Osteoblast (primary cell): Measurements from ENCODE around the gene MEGF9. TPM values are rescaled to one million over a fixed set of nuclear protein-coding genes. Genes with fewer than 3 reads are reported as not detected.

Source experiments
- DNase-seq: peaks from one replicate; pipeline ENCODE4 v3.0.0; 2011; ENCODE audit warnings: low spot score, mixed read lengths; ENCODE audit not compliant: insufficient read length; ENCODE audit errors: missing footprints
- H2AFZ ChIP-seq: 2 replicates; pipeline ENCODE4 v1.6.0; 2011; ENCODE audit warnings: mild to moderate bottlenecking, low read length
- H3K27ac ChIP-seq: 2 replicates; pipeline ENCODE4 v1.5.1; 2011; ENCODE audit warnings: mild to moderate bottlenecking, low read depth, low read length, moderate library complexity
- H3K27me3 ChIP-seq: 2 replicates; pipeline ENCODE4 v1.6.0; 2012; ENCODE audit warnings: mild to moderate bottlenecking, control low read depth, inconsistent platforms, low read length, moderate library complexity; ENCODE audit not compliant: insufficient read depth
- H3K36me3 ChIP-seq: 2 replicates; pipeline ENCODE4 v1.5.1; 2011; ENCODE audit warnings: mild to moderate bottlenecking, low read length, control low read depth, moderate library complexity; ENCODE audit not compliant: insufficient read depth
- H3K4me1 ChIP-seq: 2 replicates; pipeline ENCODE4 v1.5.1; 2011; ENCODE audit warnings: mild to moderate bottlenecking, low read length, control low read depth, moderate library complexity; ENCODE audit not compliant: insufficient read depth
- H3K4me2 ChIP-seq: 2 replicates; pipeline ENCODE4 v1.6.0; 2011; ENCODE audit warnings: mild to moderate bottlenecking, low read length; ENCODE audit not compliant: insufficient read depth
- H3K4me3 ChIP-seq: fragments of 200-600 bp; sonication (generic); 3 replicates; pipeline ENCODE4 v1.5.1; 2012; ENCODE audit warnings: mild to moderate bottlenecking, low read length, inconsistent platforms; ENCODE audit not compliant: insufficient read depth
- H3K79me2 ChIP-seq: 2 replicates; pipeline ENCODE4 v1.6.0; 2012; ENCODE audit warnings: mild to moderate bottlenecking, low read length, control low read depth, inconsistent platforms; ENCODE audit not compliant: insufficient read depth
- H3K9me3 ChIP-seq: 2 replicates; pipeline ENCODE4 v1.5.1; 2011; ENCODE audit warnings: low read depth, low read length, control low read depth
- H4K20me1 ChIP-seq: 2 replicates; pipeline ENCODE4 v1.6.0; 2012; ENCODE audit warnings: mild to moderate bottlenecking, low read length, control low read depth; ENCODE audit not compliant: insufficient read depth
- CTCF ChIP-seq: IDR thresholded peaks from 2 replicates; pipeline ENCODE4 v1.5.1; 2011; ENCODE audit warnings: mild to moderate bottlenecking, low read depth, low read length, moderate library complexity; ENCODE audit errors: extremely low read depth
- total RNA-seq: library from RNA; depleted of rRNA; stranded (reverse); fragments of >200 nt; gene quantifications from 2 replicates; pipeline ENCODE4 v1.2.3, GENCODE V29; 2012

Gene MEGF9
- total RNA-seq, 1 donor: 10.9 TPM

GRCh38 chr9:120616966-120617935 is 97.0 kb downstream of the MEGF9 start:
- peak overlapping the region; percentile 40 for H3K4me2 ChIP-seq

GRCh38 chr9:120612218-120612617 is 102.1 kb downstream of the MEGF9 start:
- Histone ChIP-seq H3K4me2 (no peak overlapping the region), H3K4me3 (no peak overlapping the region), H3K9me3 (no peaks in the 10 kb centered on the region), H2AFZ (no peak overlapping the region), H4K20me1 (no peaks in the 10 kb centered on the region), H3K79me2 (no peaks in the 10 kb centered on the region), H3K27me3 (no peaks in the 10 kb centered on the region), H3K4me1 (peaks cover 12% of the 10 kb centered on the region), H3K27ac (no peak overlapping the region), H3K36me3 (no peaks in the 10 kb centered on the region)
- TF ChIP-seq CTCF: peak; percentile 37
- DNase-seq: no peak

More at GRCh38 chr9:120616966-120617935, 97.0 kb downstream of the MEGF9 start:
- Histone ChIP-seq H3K79me2 (no peaks in the 10 kb centered on the region), H3K36me3 (no peaks in the 10 kb centered on the region), H4K20me1 (no peaks in the 10 kb centered on the region), H3K27me3 (no peaks in the 10 kb centered on the region), H3K4me3 (no peak overlapping the region), H3K27ac (peak overlapping the region; percentile 50), H3K4me1 (peaks cover 17% of the 10 kb centered on the region), H3K9me3 (no peaks in the 10 kb centered on the region), H2AFZ (no peak overlapping the region)
- peak; percentile 61 for DNase-seq
- no peak for TF ChIP-seq CTCF

GRCh38 chr9:120611690-120612068 is 102.6 kb downstream of the MEGF9 start:
- no peak for DNase-seq
- peaks cover 8% of the 10 kb centered on the region for H3K4me1 ChIP-seq
- H4K20me1 ChIP-seq: no peaks in the 10 kb centered on the region
- no peaks in the 10 kb centered on the region for H3K79me2 ChIP-seq
- no peak overlapping the region for H2AFZ ChIP-seq
- no peak overlapping the region for H3K4me2 ChIP-seq
- no peak overlapping the region for H3K4me3 ChIP-seq
- no peak overlapping the region for H3K27ac ChIP-seq
- no peaks in the 10 kb centered on the region for H3K9me3 ChIP-seq
- no peaks in the 10 kb centered on the region for H3K36me3 ChIP-seq
- TF ChIP-seq CTCF: no peak
- H3K27me3 ChIP-seq: no peaks in the 10 kb centered on the region

- no peak overlapping the region for H2AFZ ChIP-seq
- peak; percentile 28 for TF ChIP-seq CTCF
- H4K20me1 ChIP-seq: no peaks in the 10 kb centered on the region
- no peak overlapping the region for H3K4me2 ChIP-seq
- no peak for DNase-seq
- no peaks in the 10 kb centered on the region for H3K27me3 ChIP-seq
- H3K4me1 ChIP-seq: peaks cover 8% of the 10 kb centered on the region
- H3K36me3 ChIP-seq: no peaks in the 10 kb centered on the region
- no peaks in the 10 kb centered on the region for H3K79me2 ChIP-seq
- no peaks in the 10 kb centered on the region for H3K9me3 ChIP-seq
- H3K4me3 ChIP-seq: no peak overlapping the region
- no peak overlapping the region for H3K27ac ChIP-seq
These were observed 103.1 kb downstream of the MEGF9 start for GRCh38 chr9:120610975-120611689.
